ENCODE data around the gene FASN. TPM values are rescaled to one million over a fixed set of nuclear protein-coding genes. Genes with fewer than 3 reads are reported as not detected.

The FASN gene
- total RNA-seq, 1 donor from 2014 or later: 134 TPM

DNA sequence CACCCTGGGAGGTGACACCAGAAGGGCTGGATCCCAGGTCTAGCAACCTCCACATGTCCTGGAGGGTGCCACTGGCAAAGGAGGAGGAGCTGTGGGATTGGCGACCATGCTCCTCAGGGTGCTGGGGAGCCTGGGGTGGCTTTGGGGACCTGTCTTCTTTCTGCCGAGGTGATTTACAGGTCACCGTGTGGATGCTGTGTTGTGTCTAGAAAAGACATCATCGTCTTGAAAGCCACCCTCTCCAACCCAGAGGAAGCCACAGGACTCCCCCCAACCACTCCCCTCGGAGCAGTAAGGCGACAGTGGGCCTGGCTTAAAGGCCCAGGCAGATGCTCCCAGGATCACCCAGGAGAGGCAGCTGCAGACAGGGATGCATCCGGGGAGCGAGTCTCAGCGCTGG lies 29.7 kb upstream of the FASN start:
- Mint-ChIP-seq H3K27me3 (ENCODE audit: unreplicated experiment) (no peaks in the 10 kb centered on the region), H3K36me3 (ENCODE audit: unreplicated experiment) (peaks cover 23% of the 10 kb centered on the region), H3K4me3 (ENCODE audit: unreplicated experiment) (no peak overlapping the region), H3K4me1 (ENCODE audit: unreplicated experiment) (no peaks in the 10 kb centered on the region), H3K27ac (ENCODE audit: unreplicated experiment) (no peak overlapping the region), H3K9me3 (ENCODE audit: unreplicated experiment) (no peaks in the 10 kb centered on the region)
- TF ChIP-seq CTCF (IDR thresholded peaks at IDR 0.05): no peak
- no peak for DNase-seq (ENCODE audit: extremely low spot score, unreplicated experiment)

DNA sequence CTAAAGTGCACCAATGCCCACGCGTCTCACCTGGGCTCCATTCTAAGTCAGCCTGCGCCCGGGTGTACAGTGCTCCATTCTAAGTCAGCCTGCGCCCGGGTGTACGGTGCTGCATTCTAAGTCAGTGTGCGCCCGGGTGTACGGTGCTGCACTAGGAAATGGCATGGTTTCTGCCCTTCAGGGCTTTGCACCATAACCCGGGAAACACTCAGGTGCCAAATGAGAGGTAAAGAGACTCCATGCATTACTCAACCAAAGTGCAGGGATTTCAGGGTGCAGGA lies 29.2 kb upstream of the FASN start:
- DNase-seq (ENCODE audit: extremely low spot score, unreplicated experiment): no peak
- Mint-ChIP-seq H3K9me3 (ENCODE audit: unreplicated experiment) (no peaks in the 10 kb centered on the region), H3K27ac (ENCODE audit: unreplicated experiment) (no peak overlapping the region), H3K4me1 (ENCODE audit: unreplicated experiment) (no peaks in the 10 kb centered on the region), H3K36me3 (ENCODE audit: unreplicated experiment) (peaks cover 25% of the 10 kb centered on the region), H3K4me3 (ENCODE audit: unreplicated experiment) (no peak overlapping the region), H3K27me3 (ENCODE audit: unreplicated experiment) (no peaks in the 10 kb centered on the region)
- no peak for TF ChIP-seq CTCF (IDR thresholded peaks at IDR 0.05)

GRCh38 chr17:82126556-82127314 lies 28.7 kb upstream of the FASN start:
- TF ChIP-seq CTCF (IDR thresholded peaks at IDR 0.05): no peak
- H3K27me3 Mint-ChIP-seq (ENCODE audit: unreplicated experiment): no peaks in the 10 kb centered on the region
- no peak overlapping the region for H3K27ac Mint-ChIP-seq (ENCODE audit: unreplicated experiment)
- H3K36me3 Mint-ChIP-seq (ENCODE audit: unreplicated experiment): peaks cover 25% of the 10 kb centered on the region
- no peaks in the 10 kb centered on the region for H3K4me1 Mint-ChIP-seq (ENCODE audit: unreplicated experiment)
- DNase-seq (ENCODE audit: extremely low spot score, unreplicated experiment): no peak
- H3K4me3 Mint-ChIP-seq (ENCODE audit: unreplicated experiment): no peak overlapping the region
- no peaks in the 10 kb centered on the region for H3K9me3 Mint-ChIP-seq (ENCODE audit: unreplicated experiment)

- Mint-ChIP-seq H3K27me3 (ENCODE audit: unreplicated experiment) (no peaks in the 10 kb centered on the region), H3K36me3 (ENCODE audit: unreplicated experiment) (peaks cover 25% of the 10 kb centered on the region), H3K4me1 (ENCODE audit: unreplicated experiment) (peaks cover 2% of the 10 kb centered on the region), H3K27ac (ENCODE audit: unreplicated experiment) (no peak overlapping the region), H3K9me3 (ENCODE audit: unreplicated experiment) (no peaks in the 10 kb centered on the region), H3K4me3 (ENCODE audit: unreplicated experiment) (no peak overlapping the region)
- no peak for TF ChIP-seq CTCF (IDR thresholded peaks at IDR 0.05)
- no peak for DNase-seq (ENCODE audit: extremely low spot score, unreplicated experiment)
Measured at GRCh38 chr17:82124101-82124500, 26.1 kb upstream of the FASN start.

GRCh38 chr17:82121660-82122629 lies 23.9 kb upstream of the FASN start:
- no peak overlapping the region for H3K27ac Mint-ChIP-seq (ENCODE audit: unreplicated experiment)
- no peaks in the 10 kb centered on the region for H3K27me3 Mint-ChIP-seq (ENCODE audit: unreplicated experiment)
- no peaks in the 10 kb centered on the region for H3K9me3 Mint-ChIP-seq (ENCODE audit: unreplicated experiment)
- H3K4me1 Mint-ChIP-seq (ENCODE audit: unreplicated experiment): peaks cover 5% of the 10 kb centered on the region
- H3K36me3 Mint-ChIP-seq (ENCODE audit: unreplicated experiment): peaks cover 22% of the 10 kb centered on the region
- no peak for TF ChIP-seq CTCF (IDR thresholded peaks at IDR 0.05)
- H3K4me3 Mint-ChIP-seq (ENCODE audit: unreplicated experiment): no peak overlapping the region
- DNase-seq (ENCODE audit: extremely low spot score, unreplicated experiment): no peak

Measured in osteocyte (in vitro differentiated cells).